A549 (cell line): ENCODE data around the gene MRPS16. TPM values are rescaled to one million over a fixed set of nuclear protein-coding genes. Genes with fewer than 3 reads are reported as not detected.

Experiments
- ATAC-seq, 2 experiments: fragments of 200-7000 bp in 1 of 2; fragments of >200 bp in 1 of 2; cut with Nextera tagmentation in 1 of 2; cut with Tn5 transposase in 1 of 2; 3 replicates each; pipeline versions ENCODE4 v1.8.0 to v1.9.1; 2018 to 2020; ENCODE audit warnings: mild to moderate bottlenecking in 1 of 2, moderate library complexity in 1 of 2
- CTCF ChIA-PET: fragments of 300-600 bp; sonication (Branson Sonifier 250); formaldehyde crosslinking; extraction: SDS; loops from one replicate; lab custom pipeline; 2021; ENCODE audit warnings: antibody characterized with exemption, inconsistent platforms; lab: Yijun Ruan, JAX
- POLR2A ChIA-PET: fragments of 350-600 bp; formaldehyde crosslinking; extraction: SDS; loops from one replicate; lab custom pipeline; 2021; ENCODE audit warnings: antibody characterized with exemption, inconsistent platforms; lab: Yijun Ruan, JAX
- DNase-seq, 2 experiments: peaks; one replicate each; pipeline versions ENCODE4 v3.0.0 to v3.0.0-alpha.2; 2011 to 2016; ENCODE audit warnings: low read depth in 1 of 2, low spot score in 1 of 2
- FAIRE-seq: peaks from 2 replicates; lab custom pipeline; 2011; peaks lifted over from hg19 to GRCh38; lab: Jason Lieb, UNC
- H3K27ac ChIP-seq, 2 experiments: fragments of >200 bp; sonication (Bioruptor Twin); formaldehyde crosslinking; 3 replicates each; pipeline ENCODE4 v1.5.1; 2016 to 2017
- H3K4me1 ChIP-seq: fragments of >200 bp; sonication (Bioruptor Twin); formaldehyde crosslinking; 3 replicates; pipeline ENCODE4 v1.6.1; 2016
- H3K4me2 ChIP-seq: fragments of >200 bp; sonication (Bioruptor Twin); formaldehyde crosslinking; 3 replicates; pipeline ENCODE4 v1.6.1; 2016
- H3K4me3 ChIP-seq: fragments of >200 bp; sonication (Bioruptor Twin); formaldehyde crosslinking; 3 replicates; pipeline ENCODE4 v1.5.1; 2016
- H3K9me3 ChIP-seq: fragments of >200 bp; sonication (Bioruptor Twin); formaldehyde crosslinking; 3 replicates; pipeline ENCODE4 v1.6.1; 2016
- CBX8 ChIP-seq: fragments of 200-600 bp; sonication (generic); IDR thresholded peaks from 2 replicates; pipeline ENCODE4 v1.6.1; 2016
- CEBPB ChIP-seq, 2 experiments: fragments of >200 bp in 1 of 2; sonication (Bioruptor Twin) in 1 of 2; formaldehyde crosslinking in 1 of 2; IDR thresholded peaks; 2 replicates each; pipeline ENCODE4 v1.6.1; 2012 to 2016
- CHD4 ChIP-seq: fragments of 200-600 bp; sonication (generic); IDR thresholded peaks from 2 replicates; pipeline ENCODE4 v1.6.1; 2016; ENCODE audit warnings: antibody characterized with exemption, mild to moderate bottlenecking, borderline replicate concordance
- CTCF ChIP-seq: fragments of >200 bp; sonication (Bioruptor Twin); formaldehyde crosslinking; IDR thresholded peaks from 3 replicates; pipeline ENCODE4 v1.5.1; 2016
- E2F6 ChIP-seq: IDR thresholded peaks from 2 replicates; pipeline ENCODE4 v1.6.1; 2012; ENCODE audit warnings: low read depth, borderline replicate concordance
- EHF ChIP-seq: fragments of 250-450 bp; sonication (Bioruptor Pico); IDR thresholded peaks from 2 replicates; pipeline ENCODE4 v1.5.0; 2020; ENCODE audit warnings: mild to moderate bottlenecking
- GATA3 ChIP-seq: IDR thresholded peaks from 2 replicates; pipeline ENCODE4 v1.6.1; 2012; ENCODE audit warnings: borderline replicate concordance
- HOXA7 ChIP-seq: fragments of 250-450 bp; sonication (Bioruptor Pico); IDR thresholded peaks from 2 replicates; pipeline ENCODE4 v1.5.0; 2020; ENCODE audit warnings: mild to moderate bottlenecking, moderate library complexity
- HOXB5 ChIP-seq: fragments of 250-450 bp; sonication (Bioruptor Pico); IDR thresholded peaks from 2 replicates; pipeline ENCODE4 v1.5.0; 2020; ENCODE audit warnings: mild to moderate bottlenecking, moderate library complexity
- JUNB ChIP-seq: fragments of >200 bp; sonication (Bioruptor Twin); formaldehyde crosslinking; IDR thresholded peaks from 2 replicates; pipeline ENCODE4 v1.6.1; 2016
- MAFK ChIP-seq: fragments of 450-650 bp; IDR thresholded peaks from 2 replicates; pipeline ENCODE4 v1.6.1; 2014; ENCODE audit not compliant: partially characterized antibody
- MAX ChIP-seq: IDR thresholded peaks from 2 replicates; pipeline ENCODE4 v1.6.1; 2012
- MYC ChIP-seq: IDR thresholded peaks from 2 replicates; pipeline ENCODE4 v1.6.1; 2012; ENCODE audit warnings: mild to moderate bottlenecking, inconsistent platforms, low read length, improper control_type of control experiment, borderline replicate concordance
- NFE2L2 ChIP-seq: fragments of 150-350 bp; conservative IDR thresholded peaks from 2 replicates; pipeline ENCODE4 v1.6.1; 2014; ENCODE audit warnings: low read length
- NR3C1 ChIP-seq: fragments of >200 bp; sonication (Bioruptor Twin); formaldehyde crosslinking; IDR thresholded peaks from 3 replicates; pipeline ENCODE4 v1.6.1; 2017
- PHF8 ChIP-seq: fragments of 200-600 bp; sonication (generic); IDR thresholded peaks from 2 replicates; pipeline ENCODE4 v1.6.1; 2016; ENCODE audit warnings: low read depth, mild to moderate bottlenecking, antibody characterized with exemption, moderate library complexity, borderline replicate concordance
- RAD21 ChIP-seq, 2 experiments: fragments of >200 bp in 1 of 2; sonication (Bioruptor Twin) in 1 of 2; formaldehyde crosslinking in 1 of 2; IDR thresholded peaks in 1 of 2; conservative IDR thresholded peaks in 1 of 2; 2 replicates in 1 of 2; 3 replicates in 1 of 2; pipeline ENCODE4 v1.6.1; 2012 to 2018; ENCODE audit warnings: inconsistent platforms in 1 of 2
- RARB ChIP-seq: fragments of 250-450 bp; sonication (Bioruptor Pico); IDR thresholded peaks from 2 replicates; pipeline ENCODE4 v1.8.0; 2021; ENCODE audit warnings: mild to moderate bottlenecking, moderate library complexity
- RCOR1 ChIP-seq: fragments of 150-350 bp; IDR thresholded peaks from 2 replicates; pipeline ENCODE4 v1.6.1; 2014; ENCODE audit warnings: antibody characterized with exemption, low read length, low read depth
- SMC3 ChIP-seq: fragments of >200 bp; sonication (Bioruptor Twin); formaldehyde crosslinking; IDR thresholded peaks from 3 replicates; pipeline ENCODE4 v1.6.1; 2018; ENCODE audit warnings: inconsistent platforms
- SREBF2 ChIP-seq: fragments of 450-650 bp; IDR thresholded peaks from 2 replicates; pipeline ENCODE4 v1.6.1; 2014; ENCODE audit warnings: mild to moderate bottlenecking, moderate library complexity
- ZNF302 ChIP-seq: fragments of 250-450 bp; sonication (Bioruptor Pico); IDR thresholded peaks from 2 replicates; pipeline ENCODE4 v1.9.0; 2021; ENCODE audit warnings: inconsistent platforms, mild to moderate bottlenecking, moderate library complexity
- WGBS: methylation state at CpG from one replicate; pipeline ENCODE4 v1.1.6; 2017; ENCODE audit errors: missing lambda C conversion rate; 5-methylcytosine and 5-hydroxymethylcytosine counted together
- polyA plus RNA-seq, 4 experiments: library from polyadenylated mRNA; depleted of rRNA in 3 of 4; stranded (reverse); fragments of >200 nt; fragmentation: RNase III in 1 of 4; extraction: RNeasy Plus Mini Kit Qiagen cat#74134 plus additional on column Dnase treatment in 1 of 4; gene quantifications; 2 replicates in 3 of 4; 3 replicates in 1 of 4; pipeline ENCODE4 v1.2.3, GENCODE V29; 2011 to 2017
- TF ChIP-seq, protein P1 (sequence below): fragments of 250-450 bp; sonication (Bioruptor Pico); IDR thresholded peaks from 2 replicates; pipeline ENCODE4 v1.5.0; 2021; ENCODE audit warnings: mild to moderate bottlenecking, moderate library complexity, borderline replicate concordance

Gene MRPS16
- polyA plus RNA-seq, 2 of the 4 experiments (the other 2 are of a cell fraction), result 132 to 160 TPM

- Histone ChIP-seq H3K27ac (peak overlapping the region; percentile 81 to 85; a peak in 2 of 6 replicates), H3K4me2 (peak overlapping the region; percentile 71; the same call in 2 of the 3 replicates), H3K4me1 (peaks cover 31% of the 10 kb centered on the region), H3K4me3 (no peak overlapping the region), H3K9me3 (peaks cover 4% of the 10 kb centered on the region; the same call in 1 of the 3 replicates)
- ChIA-PET POLR2A (interaction anchor here (1.0 to 1.8 kb wide), 4 partner anchors 17 to 231 kb away, joined by 4 to 10 read pairs (median 8); partner anchors contain the start of genes CFAP70, DNAJC9 and PPP3CB), CTCF (interaction anchor here (0.6 to 2.7 kb wide), 16 partner anchors 10 to 379 kb away, joined by 3 to 12 read pairs (median 5); partner anchors contain the start of genes CFAP70, DNAJC9 and MRPS16)
- FAIRE-seq (no peak), DNase-seq (no peak), ATAC-seq (no peak)
- WGBS, result 71% methylated on average over 2 of the region's 2 CpGs
- TF ChIP-seq HOXB5 (CRISPR knock-in tag) (no peak), MAFK (peak; percentile 70)
Measured at GRCh38 chr10:73264423-73264822, 12.0 kb upstream of the MRPS16 start.

DNA sequence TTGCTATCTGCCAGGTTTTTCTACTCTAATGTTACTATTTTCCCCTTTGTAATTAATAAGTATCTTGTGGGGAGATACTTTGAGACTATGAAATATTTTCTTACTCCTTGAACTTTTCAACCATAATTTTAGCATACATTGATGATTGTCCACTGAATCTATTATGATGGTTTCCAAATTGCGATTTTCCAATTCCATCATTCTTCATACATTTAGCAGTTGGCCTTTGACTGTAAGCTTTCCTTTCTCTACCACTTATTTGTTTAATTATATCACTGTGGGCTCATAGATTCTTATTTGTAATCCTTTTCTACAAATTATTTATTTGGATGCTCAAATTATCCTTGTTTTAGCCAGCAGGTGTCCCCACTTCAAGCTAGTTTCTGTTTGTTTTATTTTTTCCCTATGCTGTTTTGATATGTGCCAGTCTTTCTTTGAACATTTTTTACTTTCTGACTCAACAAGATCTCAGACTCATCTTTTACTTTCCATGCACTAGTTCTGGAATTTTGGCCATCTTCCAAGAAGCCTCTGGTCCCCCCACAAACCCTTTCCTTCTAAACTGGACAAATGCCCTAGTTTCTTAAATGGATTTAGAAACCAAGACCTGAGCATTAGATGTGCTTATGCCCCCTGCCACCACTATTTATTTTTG, 11.4 kb upstream of the MRPS16 start:
- ChIA-PET POLR2A (interaction anchor here (0.8 to 1.8 kb wide), 5 partner anchors 12 to 232 kb away, joined by 3 to 10 read pairs (median 7); partner anchors contain the start of genes CFAP70, DNAJC9 and PPP3CB), CTCF (interaction anchor here (0.6 to 2.7 kb wide), 20 partner anchors 8 to 379 kb away, joined by 3 to 12 read pairs (median 4); partner anchors contain the start of genes CFAP70, DNAJC9 and MRPS16)
- FAIRE-seq (peak; percentile 92), ATAC-seq (peak; percentile 45 to 54; a peak in 4 of 6 replicates), DNase-seq (peak; percentile 17 to 41)
- TF ChIP-seq, protein P1, sequence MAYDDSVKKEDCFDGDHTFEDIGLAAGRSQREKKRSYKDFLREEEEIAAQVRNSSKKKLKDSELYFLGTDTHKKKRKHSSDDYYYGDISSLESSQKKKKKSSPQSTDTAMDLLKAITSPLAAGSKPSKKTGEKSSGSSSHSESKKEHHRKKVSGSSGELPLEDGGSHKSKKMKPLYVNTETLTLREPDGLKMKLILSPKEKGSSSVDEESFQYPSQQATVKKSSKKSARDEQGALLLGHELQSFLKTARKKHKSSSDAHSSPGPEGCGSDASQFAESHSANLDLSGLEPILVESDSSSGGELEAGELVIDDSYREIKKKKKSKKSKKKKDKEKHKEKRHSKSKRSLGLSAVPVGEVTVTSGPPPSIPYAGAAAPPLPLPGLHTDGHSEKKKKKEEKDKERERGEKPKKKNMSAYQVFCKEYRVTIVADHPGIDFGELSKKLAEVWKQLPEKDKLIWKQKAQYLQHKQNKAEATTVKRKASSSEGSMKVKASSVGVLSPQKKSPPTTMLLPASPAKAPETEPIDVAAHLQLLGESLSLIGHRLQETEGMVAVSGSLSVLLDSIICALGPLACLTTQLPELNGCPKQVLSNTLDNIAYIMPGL, result no peak
- TF ChIP-seq CTCF, result peak; percentile 80
- no peak for TF ChIP-seq CBX8
- TF ChIP-seq NR3C1, result no peak
- TF ChIP-seq RAD21 (conservative IDR thresholded peaks at IDR 0.05 in 1 of 2, IDR thresholded peaks at IDR 0.05 in 1 of 2), result peak; percentile 55 to 65
- peak; percentile 79 for TF ChIP-seq SMC3
- no peak for TF ChIP-seq HOXA7 (CRISPR knock-in tag)
- no peak for TF ChIP-seq MYC
- no peak for TF ChIP-seq NFE2L2
- no peak for TF ChIP-seq E2F6
- WGBS, result 7% methylated on average over 1 of the region's 1 CpG
- Histone ChIP-seq H3K4me1 (peaks cover 31% of the 10 kb centered on the region), H3K4me2 (peak overlapping the region; percentile 71; the same call in 2 of the 3 replicates), H3K4me3 (no peak overlapping the region), H3K27ac (peak overlapping the region; percentile 81 to 85; a peak in 4 of 6 replicates), H3K9me3 (peaks cover 4% of the 10 kb centered on the region; the same call in 1 of the 3 replicates)

- H3K27ac ChIP-seq, result peak overlapping the region; percentile 85 to 92
- H3K4me1 ChIP-seq, result peaks cover 31% of the 10 kb centered on the region
- no peak for FAIRE-seq
- ATAC-seq, result no peak
- H3K9me3 ChIP-seq, result peaks cover 4% of the 10 kb centered on the region; the same call in 1 of the 3 replicates
- DNase-seq, result no peak
- ChIA-PET CTCF (interaction anchor here (0.7 to 2.7 kb wide), 16 partner anchors 8 to 380 kb away, joined by 3 to 12 read pairs (median 4); partner anchors contain the start of genes CFAP70, DNAJC9 and MRPS16), POLR2A (interaction anchor here (0.8 to 1.8 kb wide), 6 partner anchors 10 to 232 kb away, joined by 3 to 11 read pairs (median 8); partner anchors contain the start of genes CFAP70, DNAJC9, MRPS16 and PPP3CB)
- peak overlapping the region; percentile 71; the same call in 2 of the 3 replicates for H3K4me2 ChIP-seq
- WGBS, result 45% methylated on average over 5 of the region's 5 CpGs
- no peak overlapping the region for H3K4me3 ChIP-seq
- TF ChIP-seq SREBF2, result no peak
- no peak for TF ChIP-seq ZNF302 (CRISPR knock-in tag)
- TF ChIP-seq PHF8, result no peak
- no peak for TF ChIP-seq CHD4
- TF ChIP-seq, protein P1, result no peak
- no peak for TF ChIP-seq JUNB
- no peak for TF ChIP-seq RARB (CRISPR knock-in tag)
- no peak for TF ChIP-seq GATA3
- no peak for TF ChIP-seq RCOR1
- no peak for TF ChIP-seq CEBPB (IDR thresholded peaks at IDR 0.05)
- TF ChIP-seq RAD21 (conservative IDR thresholded peaks at IDR 0.05 in 1 of 2, IDR thresholded peaks at IDR 0.05 in 1 of 2), result no peak
- no peak for TF ChIP-seq EHF (CRISPR knock-in tag)
- no peak for TF ChIP-seq MAX
Measured at GRCh38 chr10:73262880-73263555, 10.6 kb upstream of the MRPS16 start.
